ENCODE measurements around the gene RAD51AP1.

GRCh38 chr12:4603946-4604345 lies 65.3 kb downstream of the RAD51AP1 start:
- TF ChIP-seq CTCF (IDR thresholded peaks at IDR 0.05), result no peak
- TF ChIP-seq EP300 (IDR thresholded peaks at IDR 0.05), result no peak

Measured in ovary (tissue), 3 donors.